Uterus (tissue), 2 donors: ENCODE measurements around the gene COL28A1.

Source experiments
- POLR2A ChIP-seq, 2 donors: fragments of 450-650 bp; IDR thresholded peaks; one replicate each; pipeline ENCODE4 v1.6.1; 2016; ENCODE audit warnings: antibody characterized with exemption in 2 of 2, mild to moderate bottlenecking in 1 of 2, moderate library complexity in 1 of 2
- TF ChIP-seq, protein P1 (sequence below), 4 experiments: fragments of 200-600 bp in 2 of 4; fragments of 450-650 bp in 2 of 4; sonication (generic) in 2 of 4; IDR thresholded peaks; one replicate each; pipeline ENCODE4 v1.5.1; 2016 to 2019; ENCODE audit warnings: antibody characterized with exemption in 4 of 4, mild to moderate bottlenecking in 2 of 4, moderate library complexity in 1 of 4

DNA sequence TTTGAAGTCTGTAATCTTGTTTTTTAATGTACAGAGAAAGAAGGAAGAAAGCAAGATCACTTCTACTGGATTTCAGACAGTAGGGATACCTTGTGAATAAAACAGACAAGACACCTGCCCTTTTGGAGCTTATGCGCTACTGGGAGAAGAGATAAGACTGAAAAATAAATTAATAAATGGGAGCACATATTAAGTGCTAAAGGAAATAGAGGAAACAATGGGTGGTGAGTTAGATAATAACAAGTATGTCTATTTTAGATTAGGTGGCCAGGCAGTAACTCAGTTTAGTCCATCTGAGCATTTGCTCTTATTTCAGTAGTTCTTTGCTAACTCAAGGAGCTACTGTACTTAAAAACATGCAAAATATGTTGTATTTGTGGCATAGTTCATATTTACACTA, 46.9 kb upstream of the COL28A1 start:
- TF ChIP-seq, protein P1, sequence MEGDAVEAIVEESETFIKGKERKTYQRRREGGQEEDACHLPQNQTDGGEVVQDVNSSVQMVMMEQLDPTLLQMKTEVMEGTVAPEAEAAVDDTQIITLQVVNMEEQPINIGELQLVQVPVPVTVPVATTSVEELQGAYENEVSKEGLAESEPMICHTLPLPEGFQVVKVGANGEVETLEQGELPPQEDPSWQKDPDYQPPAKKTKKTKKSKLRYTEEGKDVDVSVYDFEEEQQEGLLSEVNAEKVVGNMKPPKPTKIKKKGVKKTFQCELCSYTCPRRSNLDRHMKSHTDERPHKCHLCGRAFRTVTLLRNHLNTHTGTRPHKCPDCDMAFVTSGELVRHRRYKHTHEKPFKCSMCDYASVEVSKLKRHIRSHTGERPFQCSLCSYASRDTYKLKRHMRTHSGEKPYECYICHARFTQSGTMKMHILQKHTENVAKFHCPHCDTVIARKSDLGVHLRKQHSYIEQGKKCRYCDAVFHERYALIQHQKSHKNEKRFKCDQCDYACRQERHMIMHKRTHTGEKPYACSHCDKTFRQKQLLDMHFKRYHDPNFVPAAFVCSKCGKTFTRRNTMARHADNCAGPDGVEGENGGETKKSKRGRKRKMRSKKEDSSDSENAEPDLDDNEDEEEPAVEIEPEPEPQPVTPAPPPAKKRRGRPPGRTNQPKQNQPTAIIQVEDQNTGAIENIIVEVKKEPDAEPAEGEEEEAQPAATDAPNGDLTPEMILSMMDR (IDR thresholded peaks at IDR 0.05) = no peak
- TF ChIP-seq POLR2A (IDR thresholded peaks at IDR 0.05) = no peak
